Neural progenitor cell (in vitro differentiated cells): ENCODE measurements around the gene SMTNL1.

Experiments
- EZH2 ChIP-seq: fragments of 200-600 bp; sonication (generic); IDR thresholded peaks from 2 replicates; pipeline ENCODE4 v1.6.1; 2017; ENCODE audit warnings: antibody characterized with exemption, mild to moderate bottlenecking, moderate library complexity
- EZH2phosphoT487 ChIP-seq: fragments of 200-600 bp; sonication (generic); IDR thresholded peaks from 2 replicates; pipeline ENCODE4 v1.6.1; 2017; ENCODE audit warnings: antibody characterized with exemption
- TF ChIP-seq, protein P1 (sequence below): fragments of 200-600 bp; sonication (generic); IDR thresholded peaks from 2 replicates; pipeline ENCODE4 v1.5.1; 2017; ENCODE audit warnings: antibody characterized with exemption, mild to moderate bottlenecking

DNA sequence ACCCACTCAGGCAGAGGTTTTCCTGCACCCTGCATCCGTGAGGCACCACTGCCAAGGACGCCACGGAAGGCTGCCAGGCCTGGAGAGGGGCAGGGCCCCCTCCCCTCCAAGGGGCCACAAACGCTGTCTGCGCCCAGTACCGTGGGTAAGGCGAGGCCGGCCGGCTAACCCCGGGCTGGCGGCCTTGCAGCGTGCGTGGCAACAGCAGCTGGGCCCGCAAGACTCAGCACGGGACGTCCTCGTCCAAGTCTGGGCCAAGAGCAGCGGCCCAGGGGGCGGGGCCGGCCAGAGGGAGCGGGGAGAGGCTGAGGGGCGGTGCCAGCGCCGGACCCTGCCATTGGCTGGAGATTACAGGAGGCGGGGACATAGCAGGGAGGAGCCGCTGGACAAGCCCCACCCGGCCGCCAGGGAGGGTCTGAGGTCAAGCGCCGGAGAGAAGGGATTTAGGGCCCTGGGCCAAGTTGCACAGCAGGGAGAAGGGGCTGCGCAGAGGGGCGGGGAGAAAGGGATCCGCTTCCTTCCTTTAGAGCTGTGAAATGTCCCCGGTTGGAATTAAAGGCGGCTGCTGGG, 37.9 kb upstream of the SMTNL1 start:
- TF ChIP-seq, protein P1, sequence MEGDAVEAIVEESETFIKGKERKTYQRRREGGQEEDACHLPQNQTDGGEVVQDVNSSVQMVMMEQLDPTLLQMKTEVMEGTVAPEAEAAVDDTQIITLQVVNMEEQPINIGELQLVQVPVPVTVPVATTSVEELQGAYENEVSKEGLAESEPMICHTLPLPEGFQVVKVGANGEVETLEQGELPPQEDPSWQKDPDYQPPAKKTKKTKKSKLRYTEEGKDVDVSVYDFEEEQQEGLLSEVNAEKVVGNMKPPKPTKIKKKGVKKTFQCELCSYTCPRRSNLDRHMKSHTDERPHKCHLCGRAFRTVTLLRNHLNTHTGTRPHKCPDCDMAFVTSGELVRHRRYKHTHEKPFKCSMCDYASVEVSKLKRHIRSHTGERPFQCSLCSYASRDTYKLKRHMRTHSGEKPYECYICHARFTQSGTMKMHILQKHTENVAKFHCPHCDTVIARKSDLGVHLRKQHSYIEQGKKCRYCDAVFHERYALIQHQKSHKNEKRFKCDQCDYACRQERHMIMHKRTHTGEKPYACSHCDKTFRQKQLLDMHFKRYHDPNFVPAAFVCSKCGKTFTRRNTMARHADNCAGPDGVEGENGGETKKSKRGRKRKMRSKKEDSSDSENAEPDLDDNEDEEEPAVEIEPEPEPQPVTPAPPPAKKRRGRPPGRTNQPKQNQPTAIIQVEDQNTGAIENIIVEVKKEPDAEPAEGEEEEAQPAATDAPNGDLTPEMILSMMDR, result no peak
- TF ChIP-seq EZH2phosphoT487 (no peak), EZH2 (no peak)
